ENCODE results near the gene RBM3. TPM values are rescaled to one million over a fixed set of nuclear protein-coding genes. Genes with fewer than 3 reads are reported as not detected.

Gene RBM3
- total and polyA plus RNA-seq, 8 donors: 82.3 to 454 (median 374) TPM

- peak overlapping the region; percentile 30 to 63 for H3K27ac ChIP-seq
- no peak for TF ChIP-seq CTCF (IDR thresholded peaks at IDR 0.05)
- DNase-seq (no peak), ATAC-seq (no peak)
- H3K9me3 ChIP-seq: no peaks in the 10 kb centered on the region
- no peak overlapping the region for H3K4me3 ChIP-seq
- H3K27me3 ChIP-seq: no peaks in the 10 kb centered on the region
- peaks cover 0 to 14% of the 10 kb centered on the region in 2 donors for H3K36me3 ChIP-seq
- intact Hi-C loops (cut with DNase I): no loop called here
- H3K4me1 ChIP-seq: no peaks in the 10 kb centered on the region
These were observed 42.1 kb upstream of the RBM3 start for GRCh38 chrX:48532161-48532560.

DNA sequence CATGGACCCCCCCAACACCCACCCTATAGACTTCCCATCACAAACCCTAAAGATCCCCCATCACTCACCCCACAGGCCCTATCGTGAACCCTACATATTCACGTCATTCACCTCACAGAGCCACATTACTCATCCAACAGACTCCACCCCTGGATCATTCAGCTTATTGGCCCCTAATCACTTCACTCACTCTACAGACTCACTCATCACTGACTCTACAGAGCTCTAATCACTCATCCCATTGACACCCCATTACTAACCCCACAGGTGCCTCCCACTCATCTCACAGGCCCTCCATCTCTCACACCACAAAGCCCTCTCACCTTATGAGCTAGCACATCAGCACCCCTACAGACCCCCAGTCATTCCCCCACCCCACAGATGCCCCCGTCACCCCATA lies 41.1 kb upstream of the RBM3 start:
- Histone ChIP-seq H3K4me3 (no peak overlapping the region), H3K4me1 (no peaks in the 10 kb centered on the region), H3K36me3 (peaks cover 0 to 4% of the 10 kb centered on the region in 2 donors), H3K9me3 (no peaks in the 10 kb centered on the region), H3K27ac (no peak overlapping the region), H3K27me3 (no peaks in the 10 kb centered on the region)
- no peak for TF ChIP-seq CTCF (IDR thresholded peaks at IDR 0.05)
- DNase-seq: no peak
- no peak for ATAC-seq
- intact Hi-C loops (cut with DNase I): no loop called here

DNA sequence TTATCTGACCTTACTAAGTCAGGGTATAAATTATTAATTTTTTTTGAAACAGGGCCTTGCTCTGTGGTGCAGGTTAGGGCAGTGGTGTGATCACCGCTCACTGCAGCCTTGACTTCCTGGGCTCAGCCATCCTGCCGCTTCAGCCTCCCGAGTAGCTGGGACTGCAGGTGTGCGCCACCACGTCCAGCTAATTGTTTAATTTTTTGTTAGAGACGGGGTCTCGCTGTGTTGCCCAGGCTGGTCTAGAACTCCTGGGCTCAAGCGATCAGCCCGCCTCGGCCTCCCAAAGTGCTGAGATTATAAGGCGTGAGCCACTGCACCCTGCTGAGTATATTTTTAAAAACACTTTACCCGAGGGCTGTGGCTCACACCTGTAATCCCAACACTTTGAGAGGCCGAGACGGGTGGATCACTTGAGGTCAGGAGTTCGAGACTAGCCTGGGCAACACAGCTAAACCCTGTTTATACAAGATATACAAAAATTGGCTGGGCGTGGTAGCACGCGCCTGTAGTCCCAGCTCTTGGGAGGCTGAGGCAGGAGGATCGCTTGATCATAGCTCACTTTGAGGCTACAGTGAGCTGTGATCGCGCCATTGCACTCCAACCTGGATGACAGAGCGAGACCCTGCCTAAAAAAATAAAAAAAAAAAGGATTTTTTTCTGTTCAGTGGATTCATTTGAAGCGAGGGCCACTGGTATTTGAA lies 35.5 kb upstream of the RBM3 start:
- peak overlapping the region; percentile 81 to 89 for H3K27ac ChIP-seq
- H3K9me3 ChIP-seq: no peaks in the 10 kb centered on the region
- H3K27me3 ChIP-seq: no peaks in the 10 kb centered on the region
- H3K36me3 ChIP-seq: peaks cover 0 to 3% of the 10 kb centered on the region in 2 donors
- intact Hi-C loops (cut with DNase I): no loop called here
- ATAC-seq: no peak
- no peak for TF ChIP-seq CTCF (IDR thresholded peaks at IDR 0.05)
- peak overlapping the region in 1 of 2 donors; percentile 66 for H3K4me3 ChIP-seq
- H3K4me1 ChIP-seq: peaks cover 0 to 10% of the 10 kb centered on the region in 2 donors
- DNase-seq: no peak

GRCh38 chrX:48539345-48540027 lies 34.8 kb upstream of the RBM3 start, which contains the start of gene TBC1D25:
TBC1D25 (plus strand) TSS chrX:48539714; CDS start chrX:48539798, 84 bp downstream.
- H3K36me3 ChIP-seq: peaks cover 0 to 3% of the 10 kb centered on the region in 2 donors
- no peak for TF ChIP-seq CTCF (IDR thresholded peaks at IDR 0.05)
- peak within 1 kb of the TSS; percentile 55 to 66 for H3K4me3 ChIP-seq
- no peaks in the 10 kb centered on the region for H3K9me3 ChIP-seq
- intact Hi-C loops (cut with DNase I): no loop called here
- DNase-seq (peak; percentile 91 to 97 (median 96)), ATAC-seq (peak; percentile 95)
- H3K27ac ChIP-seq: peak within 1 kb of the TSS; percentile 81 to 89
- H3K4me1 ChIP-seq: peaks cover 0 to 10% of the 10 kb centered on the region in 2 donors
- H3K27me3 ChIP-seq: no peaks in the 10 kb centered on the region

GRCh38 chrX:48540028-48540375 lies 34.3 kb upstream of the RBM3 start:
- peak in 2 of 4 donors; percentile 44 to 51 for DNase-seq
- H3K27ac ChIP-seq: peak overlapping the region; percentile 81 to 89
- H3K9me3 ChIP-seq: no peaks in the 10 kb centered on the region
- H3K4me1 ChIP-seq: peaks cover 0 to 10% of the 10 kb centered on the region in 2 donors
- no peaks in the 10 kb centered on the region for H3K27me3 ChIP-seq
- TF ChIP-seq CTCF (IDR thresholded peaks at IDR 0.05): no peak
- peak; percentile 76 for ATAC-seq
- intact Hi-C loops (cut with DNase I): no loop called here
- peaks cover 0 to 8% of the 10 kb centered on the region in 2 donors for H3K36me3 ChIP-seq
- H3K4me3 ChIP-seq: peak overlapping the region; percentile 55 to 66
